ENCODE data around the gene HDGF.

DNA sequence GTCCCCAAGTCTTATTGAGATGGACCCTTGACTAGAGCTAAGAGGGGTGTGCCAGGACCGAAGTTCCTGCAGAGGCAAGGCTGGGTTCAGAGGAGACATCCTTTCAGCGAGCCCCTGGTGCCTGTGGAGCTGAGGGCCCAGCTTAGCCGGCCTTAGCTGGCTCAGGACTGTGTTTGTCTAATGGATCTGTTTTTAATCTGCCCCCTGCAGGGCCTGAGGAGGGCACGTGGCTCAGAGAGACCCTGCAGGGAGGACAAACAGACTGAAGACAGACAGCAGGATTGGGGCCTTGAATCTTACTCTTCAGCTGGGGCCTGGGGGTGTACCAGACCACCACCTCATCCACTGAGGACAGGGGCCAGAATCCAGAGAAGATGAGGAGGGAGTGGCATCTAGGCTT, 47.7 kb downstream of the HDGF start:
- TF ChIP-seq POLR2AphosphoS5 (IDR thresholded peaks at IDR 0.05; ENCODE audit: insufficient read depth, low read depth, low read length) (no peak), POLR2A (IDR thresholded peaks at IDR 0.05; ENCODE audit: low read depth, low read length) (no peak)
- TF ChIP-seq, protein P1, sequence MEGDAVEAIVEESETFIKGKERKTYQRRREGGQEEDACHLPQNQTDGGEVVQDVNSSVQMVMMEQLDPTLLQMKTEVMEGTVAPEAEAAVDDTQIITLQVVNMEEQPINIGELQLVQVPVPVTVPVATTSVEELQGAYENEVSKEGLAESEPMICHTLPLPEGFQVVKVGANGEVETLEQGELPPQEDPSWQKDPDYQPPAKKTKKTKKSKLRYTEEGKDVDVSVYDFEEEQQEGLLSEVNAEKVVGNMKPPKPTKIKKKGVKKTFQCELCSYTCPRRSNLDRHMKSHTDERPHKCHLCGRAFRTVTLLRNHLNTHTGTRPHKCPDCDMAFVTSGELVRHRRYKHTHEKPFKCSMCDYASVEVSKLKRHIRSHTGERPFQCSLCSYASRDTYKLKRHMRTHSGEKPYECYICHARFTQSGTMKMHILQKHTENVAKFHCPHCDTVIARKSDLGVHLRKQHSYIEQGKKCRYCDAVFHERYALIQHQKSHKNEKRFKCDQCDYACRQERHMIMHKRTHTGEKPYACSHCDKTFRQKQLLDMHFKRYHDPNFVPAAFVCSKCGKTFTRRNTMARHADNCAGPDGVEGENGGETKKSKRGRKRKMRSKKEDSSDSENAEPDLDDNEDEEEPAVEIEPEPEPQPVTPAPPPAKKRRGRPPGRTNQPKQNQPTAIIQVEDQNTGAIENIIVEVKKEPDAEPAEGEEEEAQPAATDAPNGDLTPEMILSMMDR (IDR thresholded peaks at IDR 0.05; ENCODE audit: extremely low read depth in 1 of 2, insufficient read depth in 1 of 2, low read depth in 1 of 2, low read length in 2 of 2) = no peak
- TF ChIP-seq, protein P2, sequence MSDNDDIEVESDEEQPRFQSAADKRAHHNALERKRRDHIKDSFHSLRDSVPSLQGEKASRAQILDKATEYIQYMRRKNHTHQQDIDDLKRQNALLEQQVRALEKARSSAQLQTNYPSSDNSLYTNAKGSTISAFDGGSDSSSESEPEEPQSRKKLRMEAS (IDR thresholded peaks at IDR 0.05; ENCODE audit: insufficient read depth, insufficient read length) = no peak

All from endothelial cell of umbilical vein (primary cell).